Right atrium auricular region (tissue), 2 donors: ENCODE measurements around the gene SVIL. TPM values are rescaled to one million over a fixed set of nuclear protein-coding genes. Genes with fewer than 3 reads are reported as not detected.

ENCODE experiments used
- DNase-seq: peaks from one replicate; pipeline ENCODE4 v3.0.0-alpha.2; 2019; ENCODE audit warnings: low spot score
- H3K27ac ChIP-seq, 2 donors: fragments of 200-600 bp; sonication (generic); 1 replicate in 1 of 2; 2 replicates in 1 of 2; pipeline ENCODE4 v1.5.1; 2016 to 2019
- H3K27me3 ChIP-seq, 2 donors: fragments of 200-600 bp; sonication (generic); one replicate each; pipeline versions ENCODE4 v1.5.1 to v1.6.0; 2017 to 2019
- H3K36me3 ChIP-seq: fragments of 200-600 bp; sonication (generic); one replicate; pipeline ENCODE4 v1.5.1; 2016
- H3K4me1 ChIP-seq, 2 donors: fragments of 200-600 bp; sonication (generic); one replicate each; pipeline versions ENCODE4 v1.5.1 to v1.6.0; 2017 to 2019
- H3K4me3 ChIP-seq, 2 donors: fragments of 200-600 bp; sonication (generic); 1 replicate in 1 of 2; 2 replicates in 1 of 2; pipeline ENCODE4 v1.5.1; 2017 to 2019; ENCODE audit warnings: mild to moderate bottlenecking in 1 of 2, moderate library complexity in 1 of 2
- H3K9me3 ChIP-seq, 2 donors: fragments of 200-600 bp; sonication (generic); one replicate each; pipeline ENCODE4 v1.5.1; 2019
- total RNA-seq, 2 donors: library from RNA; depleted of rRNA; stranded (reverse); fragments of >200 nt; gene quantifications; one replicate each; pipeline ENCODE4 v1.1.0, GENCODE V29; 2016
- TF ChIP-seq, protein P1 (sequence below), 2 donors: fragments of 200-600 bp; sonication (generic); IDR thresholded peaks; one replicate each; pipeline ENCODE4 v1.5.1; 2019; ENCODE audit warnings: antibody characterized with exemption in 2 of 2

Gene SVIL
- total RNA-seq, 2 donors from 2014 or later: 260 to 340 TPM

- Histone ChIP-seq H3K9me3 (no peaks in the 10 kb centered on the region), H3K36me3 (no peaks in the 10 kb centered on the region), H3K27ac (no peak overlapping the region), H3K27me3 (no peaks in the 10 kb centered on the region), H3K4me1 (peaks cover 0 to 13% of the 10 kb centered on the region in 2 donors), H3K4me3 (no peak overlapping the region)
- DNase-seq: no peak
- TF ChIP-seq, protein P1, sequence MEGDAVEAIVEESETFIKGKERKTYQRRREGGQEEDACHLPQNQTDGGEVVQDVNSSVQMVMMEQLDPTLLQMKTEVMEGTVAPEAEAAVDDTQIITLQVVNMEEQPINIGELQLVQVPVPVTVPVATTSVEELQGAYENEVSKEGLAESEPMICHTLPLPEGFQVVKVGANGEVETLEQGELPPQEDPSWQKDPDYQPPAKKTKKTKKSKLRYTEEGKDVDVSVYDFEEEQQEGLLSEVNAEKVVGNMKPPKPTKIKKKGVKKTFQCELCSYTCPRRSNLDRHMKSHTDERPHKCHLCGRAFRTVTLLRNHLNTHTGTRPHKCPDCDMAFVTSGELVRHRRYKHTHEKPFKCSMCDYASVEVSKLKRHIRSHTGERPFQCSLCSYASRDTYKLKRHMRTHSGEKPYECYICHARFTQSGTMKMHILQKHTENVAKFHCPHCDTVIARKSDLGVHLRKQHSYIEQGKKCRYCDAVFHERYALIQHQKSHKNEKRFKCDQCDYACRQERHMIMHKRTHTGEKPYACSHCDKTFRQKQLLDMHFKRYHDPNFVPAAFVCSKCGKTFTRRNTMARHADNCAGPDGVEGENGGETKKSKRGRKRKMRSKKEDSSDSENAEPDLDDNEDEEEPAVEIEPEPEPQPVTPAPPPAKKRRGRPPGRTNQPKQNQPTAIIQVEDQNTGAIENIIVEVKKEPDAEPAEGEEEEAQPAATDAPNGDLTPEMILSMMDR (IDR thresholded peaks at IDR 0.05): no peak
These were observed 37.2 kb upstream of the SVIL start for GRCh38 chr10:29671968-29672367.

DNA sequence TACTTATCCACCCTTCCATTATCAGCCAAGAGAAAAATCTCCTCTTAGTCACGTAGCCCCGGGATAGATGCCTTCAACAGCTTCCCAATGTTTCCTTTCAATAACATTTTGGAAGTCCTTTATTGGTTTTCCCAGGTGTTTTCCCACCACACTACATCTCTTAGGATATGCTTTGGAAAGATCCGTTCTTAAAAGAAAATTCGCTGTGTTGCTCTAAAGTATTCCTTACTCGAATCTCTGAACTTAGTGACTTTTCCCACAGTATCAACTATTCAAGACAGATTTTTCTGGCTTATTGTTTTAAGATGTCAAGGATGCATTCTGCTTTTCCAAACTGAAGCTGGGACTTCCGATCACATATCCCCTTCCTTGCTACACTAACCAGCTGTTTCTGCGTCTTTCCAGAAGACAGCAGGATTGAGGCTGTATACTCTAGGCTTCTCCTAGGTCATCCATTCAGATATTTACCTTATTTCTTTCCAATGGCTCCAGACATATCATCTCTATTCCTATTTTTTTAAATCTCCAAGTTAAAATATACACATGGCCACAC, 36.5 kb upstream of the SVIL start:
- H3K27me3 ChIP-seq: no peaks in the 10 kb centered on the region
- DNase-seq: no peak
- TF ChIP-seq, protein P1 (IDR thresholded peaks at IDR 0.05): no peak
- H3K4me3 ChIP-seq: no peak overlapping the region
- H3K27ac ChIP-seq: no peak overlapping the region
- no peaks in the 10 kb centered on the region for H3K9me3 ChIP-seq
- peaks cover 0 to 13% of the 10 kb centered on the region in 2 donors for H3K4me1 ChIP-seq
- no peaks in the 10 kb centered on the region for H3K36me3 ChIP-seq

DNA sequence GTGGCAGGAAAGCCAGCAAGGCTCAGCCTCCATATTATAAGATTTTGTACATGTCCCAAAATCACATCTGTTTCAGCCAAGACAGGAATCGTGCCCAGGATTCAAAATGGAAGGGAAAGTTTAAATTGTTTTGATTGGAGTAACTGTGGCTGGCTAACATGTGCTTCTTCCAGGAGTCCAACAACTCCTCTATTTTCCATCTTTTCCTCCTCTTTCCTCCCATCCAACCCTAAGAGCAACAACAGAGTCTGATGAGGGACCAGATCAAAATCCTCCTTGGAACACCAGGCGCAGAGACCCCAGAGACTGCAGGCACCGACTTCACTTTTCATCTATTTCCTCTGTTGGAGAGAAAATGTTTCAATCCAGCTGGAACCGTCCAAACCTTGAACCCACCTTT, 36.0 kb upstream of the SVIL start:
- Histone ChIP-seq H3K4me3 (no peak overlapping the region), H3K36me3 (no peaks in the 10 kb centered on the region), H3K9me3 (no peaks in the 10 kb centered on the region), H3K4me1 (peaks cover 0 to 13% of the 10 kb centered on the region in 2 donors), H3K27ac (no peak overlapping the region), H3K27me3 (no peaks in the 10 kb centered on the region)
- no peak for DNase-seq
- TF ChIP-seq, protein P1 (IDR thresholded peaks at IDR 0.05): no peak

DNA sequence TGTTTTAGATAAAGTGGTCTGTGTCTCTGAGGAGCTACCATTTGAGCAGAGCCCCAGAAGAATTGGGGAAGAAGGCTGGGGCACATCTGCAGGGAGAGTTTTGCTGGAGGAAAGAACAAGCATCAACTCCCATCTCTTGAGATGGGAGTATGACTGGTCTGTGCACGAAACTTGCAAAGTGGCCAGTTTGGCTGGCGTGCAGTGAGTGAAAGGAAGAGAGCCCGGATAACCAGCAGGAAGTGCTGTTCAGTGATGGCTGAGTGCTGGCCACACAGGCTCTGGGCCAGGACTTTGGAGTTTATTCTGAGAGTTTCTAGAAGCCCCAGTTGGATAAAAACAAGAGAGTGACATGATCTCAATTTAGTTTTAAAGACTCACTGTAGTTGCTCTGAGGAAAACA, 34.4 kb upstream of the SVIL start:
- Histone ChIP-seq H3K4me1 (peaks cover 0 to 13% of the 10 kb centered on the region in 2 donors), H3K36me3 (no peaks in the 10 kb centered on the region), H3K27ac (no peak overlapping the region), H3K9me3 (no peaks in the 10 kb centered on the region), H3K27me3 (no peaks in the 10 kb centered on the region), H3K4me3 (no peak overlapping the region)
- no peak for DNase-seq
- TF ChIP-seq, protein P1 (IDR thresholded peaks at IDR 0.05): no peak

DNA sequence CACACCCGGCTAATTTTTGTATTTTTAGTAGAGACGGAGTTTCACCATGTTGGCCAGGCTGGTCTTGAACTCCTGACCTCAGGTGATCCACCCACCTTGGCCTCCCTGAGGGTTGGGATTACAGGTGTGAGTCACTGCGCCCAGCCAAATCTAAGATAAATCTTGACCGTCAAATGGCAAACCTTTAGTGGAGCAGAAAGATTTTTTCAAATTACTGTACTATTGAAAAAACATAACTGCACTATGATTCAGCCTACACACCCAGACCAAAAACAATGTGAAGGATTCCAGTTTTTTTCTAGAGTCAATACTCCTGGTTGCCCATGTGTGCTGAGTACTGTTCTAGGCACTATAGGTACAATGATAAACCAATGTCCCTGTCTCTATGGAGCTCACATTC, 33.9 kb upstream of the SVIL start:
- no peaks in the 10 kb centered on the region for H3K9me3 ChIP-seq
- H3K36me3 ChIP-seq: no peaks in the 10 kb centered on the region
- H3K27ac ChIP-seq: no peak overlapping the region
- DNase-seq: no peak
- H3K4me1 ChIP-seq: peaks cover 0 to 13% of the 10 kb centered on the region in 2 donors
- TF ChIP-seq, protein P1 (IDR thresholded peaks at IDR 0.05): no peak
- H3K27me3 ChIP-seq: no peaks in the 10 kb centered on the region
- H3K4me3 ChIP-seq: no peak overlapping the region

DNA sequence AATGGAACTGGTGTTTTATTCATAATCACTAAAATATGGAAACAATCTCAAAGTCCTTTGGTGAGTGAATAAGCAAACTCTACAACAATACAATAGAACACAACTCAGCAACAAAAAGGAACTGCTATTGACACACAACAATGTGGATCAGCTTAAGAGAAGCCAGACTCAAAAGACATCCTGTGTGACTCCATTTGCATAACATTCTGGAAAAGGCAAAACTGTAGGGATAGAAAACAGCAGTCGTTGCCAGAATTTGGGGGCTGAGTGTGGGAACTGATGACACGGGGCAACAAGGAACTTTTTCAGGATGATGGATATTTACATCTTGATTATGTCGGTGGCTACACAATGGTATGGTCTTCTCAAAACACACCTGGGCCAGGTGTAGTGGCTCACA, 32.4 kb upstream of the SVIL start:
- no peaks in the 10 kb centered on the region for H3K9me3 ChIP-seq
- DNase-seq: no peak
- TF ChIP-seq, protein P1 (IDR thresholded peaks at IDR 0.05): no peak
- H3K27ac ChIP-seq: no peak overlapping the region
- peaks cover 0 to 13% of the 10 kb centered on the region in 2 donors for H3K4me1 ChIP-seq
- H3K4me3 ChIP-seq: no peak overlapping the region
- H3K27me3 ChIP-seq: no peaks in the 10 kb centered on the region
- H3K36me3 ChIP-seq: no peaks in the 10 kb centered on the region
